ENCODE results near the gene NFYC.
A peak's percentile ranks its signal among the peaks of the same experiment; 100 is the strongest.

NFYC gene

GRCh38 chr1:40691538-40692428, at the start of gene NFYC:
Gene NFYC, plus strand, starts transcription at chr1:40691704. Its CDS starts 47,140 bp downstream, at chr1:40738844.
- FAIRE-seq = peak; percentile 37

GRCh38 chr1:40645118-40645680, 46.3 kb upstream of the NFYC start:
- no peak for FAIRE-seq

- no peak for FAIRE-seq
Measured at GRCh38 chr1:40646315-40646714, 45.2 kb upstream of the NFYC start.

GRCh38 chr1:40648200-40648599, 43.3 kb upstream of the NFYC start:
- FAIRE-seq = no peak

- FAIRE-seq = no peak
Measured at GRCh38 chr1:40648928-40649591, 42.4 kb upstream of the NFYC start.

GRCh38 chr1:40649592-40649930, 41.9 kb upstream of the NFYC start:
- no peak for FAIRE-seq

- no peak for FAIRE-seq
Measured at GRCh38 chr1:40650075-40650474, 41.4 kb upstream of the NFYC start.

- no peak for FAIRE-seq
Measured at GRCh38 chr1:40651138-40651857, 40.2 kb upstream of the NFYC start.

- no peak for FAIRE-seq
Measured at GRCh38 chr1:40652468-40652867, 39.0 kb upstream of the NFYC start.

GRCh38 chr1:40652979-40653378, 38.5 kb upstream of the NFYC start:
- no peak for FAIRE-seq

- FAIRE-seq = no peak
Measured at GRCh38 chr1:40653851-40654537, 37.5 kb upstream of the NFYC start.

GRCh38 chr1:40657046-40657445, 34.5 kb upstream of the NFYC start:
- FAIRE-seq = no peak

- no peak for FAIRE-seq
Measured at GRCh38 chr1:40658751-40659648, 32.5 kb upstream of the NFYC start.

GRCh38 chr1:40659649-40659947, 31.9 kb upstream of the NFYC start:
- FAIRE-seq = no peak

- no peak for FAIRE-seq
Measured at GRCh38 chr1:40661678-40662077, 29.8 kb upstream of the NFYC start.

GRCh38 chr1:40662151-40662550, 29.4 kb upstream of the NFYC start:
- no peak for FAIRE-seq

- FAIRE-seq = no peak
Measured at GRCh38 chr1:40662864-40663263, 28.6 kb upstream of the NFYC start.

GRCh38 chr1:40663324-40664166, 28.0 kb upstream of the NFYC start:
- FAIRE-seq = no peak

GRCh38 chr1:40664167-40664537, 27.4 kb upstream of the NFYC start:
- no peak for FAIRE-seq

- FAIRE-seq = no peak
Measured at GRCh38 chr1:40664791-40665190, 26.7 kb upstream of the NFYC start.
